Activated CD4-positive, alpha-beta T cell treated with anti-CD3 and anti-CD28 coated beads for 48 hours (primary cell): Measurements from ENCODE around the gene RELN.

ENCODE experiments used
- DNase-seq: peaks from one replicate; pipeline ENCODE4 v3.0.0-alpha.2; 2020

The RELN gene

GRCh38 chr7:103989785-103990767, 618 bp upstream of the RELN start:
- peak; percentile 7 for DNase-seq

- DNase-seq, result no peak
Measured at GRCh38 chr7:103988468-103989199, 824 bp downstream of the RELN start.

GRCh38 chr7:103987451-103987850, 2.0 kb downstream of the RELN start:
- DNase-seq, result no peak

GRCh38 chr7:103985565-103986126, 3.8 kb downstream of the RELN start:
- no peak for DNase-seq

GRCh38 chr7:103984050-103984449, 5.4 kb downstream of the RELN start:
- no peak for DNase-seq

- no peak for DNase-seq
Measured at GRCh38 chr7:103983201-103983977, 6.1 kb downstream of the RELN start.

GRCh38 chr7:103981003-103981423, 8.4 kb downstream of the RELN start:
- no peak for DNase-seq

GRCh38 chr7:103972779-103973434, 16.6 kb downstream of the RELN start:
- no peak for DNase-seq

GRCh38 chr7:103967401-103967800, 22.1 kb downstream of the RELN start:
- DNase-seq, result no peak

GRCh38 chr7:103966593-103967277, 22.7 kb downstream of the RELN start:
- DNase-seq, result no peak

- no peak for DNase-seq
Measured at GRCh38 chr7:103964269-103964668, 25.2 kb downstream of the RELN start.

GRCh38 chr7:103962070-103962469, 27.4 kb downstream of the RELN start:
- no peak for DNase-seq

- DNase-seq, result no peak
Measured at GRCh38 chr7:103958284-103958818, 31.1 kb downstream of the RELN start.

GRCh38 chr7:103955985-103956384, 33.5 kb downstream of the RELN start:
- DNase-seq, result no peak

- no peak for DNase-seq
Measured at GRCh38 chr7:103952408-103952807, 37.0 kb downstream of the RELN start.

- no peak for DNase-seq
Measured at GRCh38 chr7:103951311-103951710, 38.1 kb downstream of the RELN start.

- DNase-seq, result no peak
Measured at GRCh38 chr7:103949374-103949773, 40.1 kb downstream of the RELN start.

GRCh38 chr7:103947026-103947655, 42.3 kb downstream of the RELN start:
- DNase-seq, result no peak

- no peak for DNase-seq
Measured at GRCh38 chr7:103944230-103944900, 45.1 kb downstream of the RELN start.

- no peak for DNase-seq
Measured at GRCh38 chr7:103941976-103942375, 47.5 kb downstream of the RELN start.
